ENCODE data around the gene EPHB6. TPM values are rescaled to one million over a fixed set of nuclear protein-coding genes. Genes with fewer than 3 reads are reported as not detected.
A peak's percentile ranks its signal among the peaks of the same experiment; 100 is the strongest.

EPHB6 gene, protein sequence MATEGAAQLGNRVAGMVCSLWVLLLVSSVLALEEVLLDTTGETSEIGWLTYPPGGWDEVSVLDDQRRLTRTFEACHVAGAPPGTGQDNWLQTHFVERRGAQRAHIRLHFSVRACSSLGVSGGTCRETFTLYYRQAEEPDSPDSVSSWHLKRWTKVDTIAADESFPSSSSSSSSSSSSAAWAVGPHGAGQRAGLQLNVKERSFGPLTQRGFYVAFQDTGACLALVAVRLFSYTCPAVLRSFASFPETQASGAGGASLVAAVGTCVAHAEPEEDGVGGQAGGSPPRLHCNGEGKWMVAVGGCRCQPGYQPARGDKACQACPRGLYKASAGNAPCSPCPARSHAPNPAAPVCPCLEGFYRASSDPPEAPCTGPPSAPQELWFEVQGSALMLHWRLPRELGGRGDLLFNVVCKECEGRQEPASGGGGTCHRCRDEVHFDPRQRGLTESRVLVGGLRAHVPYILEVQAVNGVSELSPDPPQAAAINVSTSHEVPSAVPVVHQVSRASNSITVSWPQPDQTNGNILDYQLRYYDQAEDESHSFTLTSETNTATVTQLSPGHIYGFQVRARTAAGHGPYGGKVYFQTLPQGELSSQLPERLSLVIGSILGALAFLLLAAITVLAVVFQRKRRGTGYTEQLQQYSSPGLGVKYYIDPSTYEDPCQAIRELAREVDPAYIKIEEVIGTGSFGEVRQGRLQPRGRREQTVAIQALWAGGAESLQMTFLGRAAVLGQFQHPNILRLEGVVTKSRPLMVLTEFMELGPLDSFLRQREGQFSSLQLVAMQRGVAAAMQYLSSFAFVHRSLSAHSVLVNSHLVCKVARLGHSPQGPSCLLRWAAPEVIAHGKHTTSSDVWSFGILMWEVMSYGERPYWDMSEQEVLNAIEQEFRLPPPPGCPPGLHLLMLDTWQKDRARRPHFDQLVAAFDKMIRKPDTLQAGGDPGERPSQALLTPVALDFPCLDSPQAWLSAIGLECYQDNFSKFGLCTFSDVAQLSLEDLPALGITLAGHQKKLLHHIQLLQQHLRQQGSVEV
- 10 to 100 TPM; 22.1 to 22.8 TPM for total RNA-seq

DNA sequence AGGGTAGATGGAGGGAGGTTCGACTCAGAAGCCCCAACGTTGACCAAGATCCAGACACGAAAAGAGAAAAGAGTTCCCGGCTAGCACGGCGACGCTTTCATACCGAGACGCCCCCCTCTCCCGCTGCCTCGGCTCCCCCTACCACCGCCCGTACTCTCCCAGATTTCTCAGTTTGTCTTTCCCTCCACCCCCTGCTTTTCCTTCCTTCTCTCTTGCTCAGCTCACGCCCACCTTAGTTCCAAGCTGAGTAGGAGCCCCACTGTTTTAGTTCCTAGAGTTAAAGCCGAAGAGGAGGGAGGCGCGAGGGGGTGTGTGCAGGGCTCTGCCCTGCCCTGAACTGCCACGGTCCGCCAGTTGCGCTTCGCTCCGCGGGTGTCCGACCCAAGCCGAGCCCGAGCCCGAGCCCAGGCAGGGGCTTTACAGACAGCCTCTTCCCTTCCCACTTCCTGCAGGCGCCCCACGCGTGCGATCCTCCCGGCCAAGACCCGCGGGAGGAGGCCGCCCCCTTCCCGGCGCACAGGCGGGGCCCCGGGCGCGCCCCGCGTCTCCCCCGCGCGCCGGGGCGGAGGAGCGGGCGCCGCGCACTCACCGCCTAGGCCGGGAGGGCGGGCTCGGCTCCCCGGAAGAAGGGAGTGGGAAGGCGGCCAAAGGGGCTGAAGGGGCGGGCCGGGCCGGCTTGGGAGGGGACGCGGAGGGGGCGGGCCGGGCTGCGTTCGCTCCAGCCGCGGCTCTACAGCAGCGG is at the start of gene EPHB6:
EPHB6 (plus strand) TSS at position 705 of the 742 bp plus-strand sequence. CDS start 8,152 bp downstream, outside the sequence.
- H3K27ac Mint-ChIP-seq: peak within 1 kb of the TSS; percentile 79
- CTCF ChIA-PET: interaction anchor here (0.6 to 3.1 kb wide), 13 partner anchors 12 to 550 kb away, joined by 3 to 24 read pairs (median 3); no protein-coding TSS in a partner anchor
- H3K4me1 Mint-ChIP-seq (ENCODE audit: low read depth): peaks cover 34% of the 10 kb centered on the region
- intact Hi-C loops (cut with micrococcal nuclease): loop anchor here (1.0 to 5.0 kb wide), 11 partner anchors 12 to 877 kb away; partner anchors contain the start of genes CASP2 and LLCFC1
- H3K36me3 Mint-ChIP-seq (ENCODE audit: low read depth): no peaks in the 10 kb centered on the region
- no peaks in the 10 kb centered on the region for H3K27me3 Mint-ChIP-seq (ENCODE audit: low read depth)
- H3K4me3 Mint-ChIP-seq: peak within 1 kb of the TSS; percentile 91
- no peaks in the 10 kb centered on the region for H3K9me3 Mint-ChIP-seq
- peak; percentile 67 for DNase-seq

DNA sequence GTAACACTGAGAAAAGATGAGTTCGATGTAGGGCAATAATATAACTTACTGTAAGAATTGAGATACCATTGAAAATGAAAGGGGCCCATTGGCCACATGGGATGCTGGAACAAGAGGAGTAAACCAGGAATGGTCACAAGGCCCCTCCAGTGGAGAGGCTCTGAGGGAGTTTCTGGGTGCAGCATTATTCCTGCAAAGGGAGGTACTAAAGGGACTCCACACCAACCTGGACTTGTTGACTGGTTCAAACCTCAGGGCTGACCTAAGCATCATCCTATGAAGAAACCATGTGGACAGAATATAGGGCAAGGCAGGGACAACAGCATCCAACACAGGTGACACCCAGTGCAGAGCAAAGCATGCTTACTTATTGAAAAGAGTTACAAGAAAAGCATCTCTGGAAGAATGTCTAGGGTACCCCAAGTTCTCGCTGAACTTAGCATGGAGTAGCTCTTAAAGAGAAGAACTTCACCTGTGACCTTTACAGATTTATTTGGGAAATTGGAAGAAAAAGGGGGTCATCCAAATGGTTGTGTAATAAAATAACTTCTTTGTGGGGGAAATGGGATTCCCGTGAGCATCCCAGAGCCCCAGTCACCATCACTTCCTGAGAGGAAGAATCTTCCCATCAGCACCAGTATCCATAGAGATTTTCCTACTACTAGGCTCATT is 49.4 kb upstream of the EPHB6 start:
- DNase-seq: no peak
- intact Hi-C loops (cut with micrococcal nuclease): loop anchor here (5.0 to 10.0 kb wide), 4 partner anchors 468 to 1793 kb away; partner anchors contain the start of genes AGK, MRPS33 and SSBP1
- H3K4me1 Mint-ChIP-seq (ENCODE audit: low read depth): peaks cover 98% of the 10 kb centered on the region
- CTCF ChIA-PET: interaction anchor here (0.6 to 12.4 kb wide), 4 partner anchors 13 to 462 kb away, joined by 3 to 382 read pairs (median 4); no protein-coding TSS in a partner anchor
- H3K27me3 Mint-ChIP-seq (ENCODE audit: low read depth): no peaks in the 10 kb centered on the region
- peak overlapping the region; percentile 99 for H3K27ac Mint-ChIP-seq
- H3K4me3 Mint-ChIP-seq: peak overlapping the region; percentile 88
- H3K36me3 Mint-ChIP-seq (ENCODE audit: low read depth): peaks cover 45% of the 10 kb centered on the region
- H3K9me3 Mint-ChIP-seq: no peaks in the 10 kb centered on the region

DNA sequence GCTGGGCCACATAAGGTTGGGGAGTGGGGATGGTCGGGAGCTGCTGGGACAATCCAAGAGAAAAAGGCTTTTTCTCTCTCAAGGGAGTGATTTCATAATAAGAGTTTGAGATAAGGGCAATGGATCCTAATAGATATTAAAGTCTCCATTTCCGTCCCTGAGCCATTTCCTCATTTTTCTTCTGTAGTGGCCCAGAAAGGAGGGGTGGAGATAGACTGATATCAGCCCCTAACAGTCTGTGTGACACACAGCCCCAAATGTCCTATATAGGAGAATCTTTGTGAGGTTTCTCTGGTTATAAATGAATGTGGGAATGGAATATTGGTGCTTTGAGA is 48.9 kb upstream of the EPHB6 start:
- DNase-seq: no peak
- Mint-ChIP-seq H3K4me1 (ENCODE audit: low read depth) (peaks cover 97% of the 10 kb centered on the region), H3K36me3 (ENCODE audit: low read depth) (peaks cover 40% of the 10 kb centered on the region), H3K9me3 (no peaks in the 10 kb centered on the region), H3K4me3 (no peak overlapping the region), H3K27me3 (ENCODE audit: low read depth) (no peaks in the 10 kb centered on the region), H3K27ac (peak overlapping the region; percentile 99)
- CTCF ChIA-PET: interaction anchor here (0.6 to 12.4 kb wide), 2 partner anchors 14 to 463 kb away, joined by 3 to 382 read pairs; no protein-coding TSS in a partner anchor
- intact Hi-C loops (cut with micrococcal nuclease): loop anchor here (5.0 to 10.0 kb wide), 4 partner anchors 469 to 1794 kb away; partner anchors contain the start of genes AGK, MRPS33 and SSBP1

DNA sequence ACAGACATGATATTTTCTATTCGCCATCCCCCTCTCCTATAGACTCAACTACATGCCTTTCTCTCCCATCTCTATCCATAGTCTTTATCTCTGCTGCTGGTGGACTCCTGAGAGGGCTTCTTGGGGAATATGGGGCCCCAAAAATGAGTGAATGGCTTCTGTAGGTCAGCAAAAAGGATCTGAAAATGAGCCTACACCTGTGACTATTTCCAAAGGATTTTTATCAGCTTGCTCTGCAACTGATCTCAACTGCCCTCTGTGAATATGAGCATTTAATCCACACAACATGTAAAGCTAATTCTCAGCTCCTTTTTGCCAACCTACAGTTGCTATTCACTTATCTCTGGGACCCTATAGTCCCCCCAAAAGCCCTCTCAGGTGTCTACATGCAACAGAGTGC is 47.9 kb upstream of the EPHB6 start:
- DNase-seq: no peak
- Mint-ChIP-seq H3K4me1 (ENCODE audit: low read depth) (peaks cover 97% of the 10 kb centered on the region), H3K36me3 (ENCODE audit: low read depth) (peaks cover 31% of the 10 kb centered on the region), H3K27ac (peak overlapping the region; percentile 99), H3K4me3 (peak overlapping the region; percentile 66), H3K9me3 (no peaks in the 10 kb centered on the region), H3K27me3 (ENCODE audit: low read depth) (no peaks in the 10 kb centered on the region)
- intact Hi-C loops (cut with micrococcal nuclease): loop anchor here (5.0 to 10.0 kb wide), 4 partner anchors 470 to 1795 kb away; partner anchors contain the start of genes AGK, MRPS33 and SSBP1
- CTCF ChIA-PET: interaction anchor here (0.8 to 12.4 kb wide), 5 partner anchors 11 to 196 kb away, joined by 3 to 382 read pairs (median 3); no protein-coding TSS in a partner anchor

DNA sequence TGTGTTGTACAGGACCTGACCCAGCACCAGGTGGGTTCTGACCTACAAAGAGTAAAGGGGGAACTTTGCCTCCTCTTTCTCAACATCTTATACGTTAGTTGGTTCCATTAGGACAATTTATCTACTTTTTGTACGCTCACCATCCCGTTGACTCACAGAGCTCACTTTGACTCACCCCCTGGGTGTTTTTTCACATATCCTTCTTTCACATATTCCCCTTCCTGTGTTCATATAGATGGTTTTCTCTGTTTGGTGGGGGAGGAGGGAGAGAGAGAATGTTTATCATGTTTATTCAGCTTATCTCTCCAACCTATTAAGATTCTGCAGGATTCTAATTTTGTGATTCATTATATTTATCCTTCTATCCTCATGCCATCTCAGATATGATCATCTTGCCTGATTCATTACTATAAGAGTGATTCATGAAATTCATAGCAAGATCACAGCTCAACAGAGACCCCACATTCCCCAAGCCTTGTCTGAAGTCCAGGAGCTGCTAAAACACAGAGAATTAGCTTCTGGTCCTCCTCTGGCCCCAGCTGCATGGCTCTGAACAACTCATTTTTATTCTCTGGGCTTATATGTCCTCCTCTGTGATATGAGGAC is 46.9 kb upstream of the EPHB6 start:
- H3K27ac Mint-ChIP-seq: peak overlapping the region; percentile 99
- intact Hi-C loops (cut with micrococcal nuclease): loop anchor here (1.0 to 10.0 kb wide), 10 partner anchors 13 to 1796 kb away; partner anchors contain the start of genes AGK, MRPS33, SSBP1 and ZYX
- no peaks in the 10 kb centered on the region for H3K9me3 Mint-ChIP-seq
- peaks cover 22% of the 10 kb centered on the region for H3K36me3 Mint-ChIP-seq (ENCODE audit: low read depth)
- H3K4me1 Mint-ChIP-seq (ENCODE audit: low read depth): peaks cover 97% of the 10 kb centered on the region
- H3K27me3 Mint-ChIP-seq (ENCODE audit: low read depth): no peaks in the 10 kb centered on the region
- CTCF ChIA-PET: interaction anchor here (0.6 to 12.4 kb wide), 14 partner anchors 10 to 495 kb away, joined by 3 to 382 read pairs (median 3); no protein-coding TSS in a partner anchor
- peak overlapping the region; percentile 66 for H3K4me3 Mint-ChIP-seq
- peak; percentile 76 for DNase-seq

DNA sequence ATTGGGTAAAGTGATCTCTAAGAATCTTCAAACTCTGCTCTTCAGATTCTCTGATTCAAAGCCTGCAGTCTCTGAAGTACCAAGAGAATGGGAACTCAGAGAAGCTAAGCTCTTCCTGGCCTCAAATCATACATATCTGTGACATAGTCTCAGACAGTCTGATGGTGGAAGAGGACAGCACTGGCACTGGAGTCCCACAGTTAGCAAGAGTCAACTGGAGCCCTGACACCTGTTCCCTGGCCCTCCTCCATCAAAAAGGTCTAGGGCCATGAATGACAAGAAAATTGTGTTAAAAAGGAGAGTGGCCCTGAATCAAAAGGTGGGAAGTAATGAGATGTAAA is 46.4 kb upstream of the EPHB6 start:
- peak overlapping the region; percentile 66 for H3K4me3 Mint-ChIP-seq
- H3K4me1 Mint-ChIP-seq (ENCODE audit: low read depth): peaks cover 97% of the 10 kb centered on the region
- no peak for DNase-seq
- peaks cover 17% of the 10 kb centered on the region for H3K36me3 Mint-ChIP-seq (ENCODE audit: low read depth)
- CTCF ChIA-PET: interaction anchor here (0.6 to 12.4 kb wide), 12 partner anchors 9 to 496 kb away, joined by 3 to 382 read pairs (median 3); no protein-coding TSS in a partner anchor
- H3K27ac Mint-ChIP-seq: peak overlapping the region; percentile 99
- no peaks in the 10 kb centered on the region for H3K27me3 Mint-ChIP-seq (ENCODE audit: low read depth)
- no peaks in the 10 kb centered on the region for H3K9me3 Mint-ChIP-seq
- intact Hi-C loops (cut with micrococcal nuclease): loop anchor here (1.0 to 10.0 kb wide), 10 partner anchors 14 to 1796 kb away; partner anchors contain the start of genes AGK, MRPS33, SSBP1 and ZYX

DNA sequence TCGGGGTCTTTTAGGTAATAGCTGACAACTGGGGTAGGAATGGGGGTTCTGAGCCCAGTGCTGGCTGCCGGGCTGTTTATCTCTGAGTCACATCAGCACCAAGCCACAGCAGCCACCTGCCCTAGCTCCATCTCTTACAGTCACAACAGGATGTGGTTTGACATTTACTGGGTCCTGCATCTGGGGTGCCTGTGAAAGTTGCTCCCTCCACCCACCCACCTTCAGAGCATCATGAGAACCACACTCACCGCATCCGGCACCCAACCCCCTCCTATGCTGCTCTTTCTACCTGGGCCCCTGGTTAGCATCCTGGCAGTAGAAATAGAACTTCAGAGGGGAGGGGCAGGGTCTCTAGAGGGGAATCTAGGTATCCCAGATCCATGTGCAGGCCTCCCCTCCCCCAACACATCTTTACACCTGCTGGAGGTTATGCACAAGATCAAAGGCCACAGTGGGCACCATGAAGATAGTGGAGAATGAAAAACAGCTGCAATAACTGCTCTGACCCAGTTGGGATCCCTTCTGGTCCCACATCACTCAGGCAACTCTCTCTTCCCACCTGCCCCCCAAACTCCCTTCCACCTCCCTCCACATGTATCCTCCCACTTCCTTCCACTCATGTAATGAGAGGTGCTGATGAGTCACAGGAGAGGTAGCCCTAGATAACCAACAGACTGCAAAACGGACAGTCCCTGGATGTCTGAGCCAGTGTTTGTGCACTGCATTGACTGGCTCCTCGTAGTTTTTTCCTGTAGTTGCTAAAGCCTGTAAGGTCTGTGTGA is 45.9 kb upstream of the EPHB6 start:
- CTCF ChIA-PET: interaction anchor here (0.6 to 12.4 kb wide), 19 partner anchors 9 to 570 kb away, joined by 3 to 382 read pairs (median 3); partner anchors contain the start of gene EPHB6
- intact Hi-C loops (cut with micrococcal nuclease): loop anchor here (1.0 to 10.0 kb wide), 19 partner anchors 9 to 1797 kb away; partner anchors contain the start of genes AGK, CASP2, MRPS33 and SSBP1
- no peaks in the 10 kb centered on the region for H3K9me3 Mint-ChIP-seq
- H3K36me3 Mint-ChIP-seq (ENCODE audit: low read depth): peaks cover 11% of the 10 kb centered on the region
- no peaks in the 10 kb centered on the region for H3K27me3 Mint-ChIP-seq (ENCODE audit: low read depth)
- peak overlapping the region; percentile 66 for H3K4me3 Mint-ChIP-seq
- peak; percentile 99 for DNase-seq
- H3K27ac Mint-ChIP-seq: peak overlapping the region; percentile 99
- H3K4me1 Mint-ChIP-seq (ENCODE audit: low read depth): peaks cover 96% of the 10 kb centered on the region

DNA sequence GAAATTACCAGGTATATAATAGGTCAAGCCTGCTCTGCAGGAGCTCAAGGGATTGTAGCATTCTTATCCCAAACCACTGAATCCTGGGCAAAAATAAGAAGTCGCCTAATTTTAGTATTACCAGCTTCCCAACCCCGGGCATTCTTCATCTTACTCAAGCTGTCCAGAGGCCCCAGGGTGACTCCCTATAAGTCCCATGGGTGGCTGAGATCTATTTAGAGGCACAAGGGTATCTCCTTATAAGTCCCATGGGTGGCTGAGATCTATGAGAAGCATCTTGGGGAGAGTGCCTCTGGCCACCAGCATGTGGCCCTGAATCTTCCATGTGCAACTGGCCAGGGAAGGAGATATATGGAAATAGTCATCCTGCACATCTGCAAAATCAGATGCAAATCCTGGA is 45.2 kb upstream of the EPHB6 start:
- Mint-ChIP-seq H3K9me3 (no peaks in the 10 kb centered on the region), H3K36me3 (ENCODE audit: low read depth) (peaks cover 5% of the 10 kb centered on the region), H3K27ac (peak overlapping the region; percentile 99), H3K27me3 (ENCODE audit: low read depth) (no peaks in the 10 kb centered on the region), H3K4me3 (peak overlapping the region; percentile 66), H3K4me1 (ENCODE audit: low read depth) (peaks cover 95% of the 10 kb centered on the region)
- CTCF ChIA-PET: interaction anchor here (0.7 to 12.4 kb wide), 16 partner anchors 17 to 570 kb away, joined by 3 to 382 read pairs (median 8); partner anchors contain the start of gene EPHB6
- DNase-seq: no peak
- intact Hi-C loops (cut with micrococcal nuclease): loop anchor here (1.0 to 10.0 kb wide), 18 partner anchors 9 to 1797 kb away; partner anchors contain the start of genes AGK, CASP2, MRPS33 and SSBP1

DNA sequence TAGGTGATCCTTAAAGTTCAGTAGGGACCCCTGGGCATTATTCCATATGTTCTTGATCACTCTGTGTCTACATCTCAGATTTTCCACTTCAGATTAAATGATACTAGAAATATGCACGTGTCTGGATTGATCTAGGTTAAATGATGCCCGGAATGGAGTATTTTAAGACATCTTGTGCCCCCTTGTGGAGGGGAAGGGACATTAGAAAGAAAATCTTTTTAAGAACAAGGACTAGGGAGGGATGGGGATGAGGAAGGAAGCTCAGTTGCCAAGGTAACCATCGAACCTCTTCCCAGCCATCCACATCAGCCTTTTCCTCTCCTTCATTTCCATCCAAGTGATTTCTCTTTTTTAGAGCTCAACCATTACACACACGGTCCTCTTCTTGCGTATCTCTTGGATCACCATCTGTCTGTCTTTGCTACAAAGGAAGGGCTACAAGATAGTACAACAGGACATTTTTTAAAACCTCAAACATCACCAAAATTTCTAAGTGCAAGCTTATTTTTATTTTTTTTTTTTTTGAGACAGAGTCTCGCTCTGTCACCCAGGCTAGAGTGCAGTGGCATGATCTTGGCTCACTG is 43.6 kb upstream of the EPHB6 start:
- Mint-ChIP-seq H3K4me1 (ENCODE audit: low read depth) (peaks cover 83% of the 10 kb centered on the region), H3K27ac (peak overlapping the region; percentile 99), H3K9me3 (no peaks in the 10 kb centered on the region), H3K4me3 (peak overlapping the region; percentile 42), H3K36me3 (ENCODE audit: low read depth) (no peaks in the 10 kb centered on the region), H3K27me3 (ENCODE audit: low read depth) (no peaks in the 10 kb centered on the region)
- CTCF ChIA-PET: interaction anchor here (0.6 to 12.4 kb wide), 45 partner anchors 9 to 512 kb away, joined by 3 to 382 read pairs (median 5); partner anchors contain the start of gene EPHB6
- intact Hi-C loops (cut with micrococcal nuclease): loop anchor here (1.0 to 5.0 kb wide), 10 partner anchors 24 to 834 kb away; no protein-coding TSS in a partner anchor
- peak; percentile 61 for DNase-seq

Data from activated naive CD4-positive, alpha-beta T cell treated with anti-CD3 and anti-CD28 coated beads for 36 hours (primary cell).